Gastrocnemius medialis (tissue), 4 donors: ENCODE results near the gene PCNX3. TPM values are rescaled to one million over a fixed set of nuclear protein-coding genes. Genes with fewer than 3 reads are reported as not detected.

ENCODE experiments used
- ATAC-seq, 2 donors: fragments of 150-250 bp; one replicate each; pipeline ENCODE4 v1.9.1; 2016
- DNase-seq, 2 donors: peaks; one replicate each; pipeline ENCODE4 v3.0.0-alpha.2; 2019
- H3K27ac ChIP-seq, 4 donors: fragments of 200-600 bp; sonication (generic); 1 replicate in 1 of 4; 2 replicates in 3 of 4; pipeline ENCODE4 v1.5.1; 2016 to 2018; ENCODE audit warnings: mild to moderate bottlenecking in 2 of 4, moderate library complexity in 1 of 4
- H3K27me3 ChIP-seq, 3 donors: fragments of 200-600 bp; sonication (generic) in 2 of 3; 1 replicate in 1 of 3; 2 replicates in 2 of 3; pipeline versions ENCODE4 v1.5.1 to v1.6.0; 2016 to 2019; ENCODE audit warnings: mild to moderate bottlenecking in 1 of 3, moderate library complexity in 1 of 3
- H3K36me3 ChIP-seq, 2 donors: fragments of 200-600 bp; sonication (generic) in 1 of 2; one replicate each; pipeline ENCODE4 v1.5.1; 2017 to 2018
- H3K4me1 ChIP-seq, 2 donors: fragments of 200-600 bp; sonication (generic) in 1 of 2; one replicate each; pipeline ENCODE4 v1.5.1; 2016 to 2017; ENCODE audit warnings: mild to moderate bottlenecking in 2 of 2
- H3K4me3 ChIP-seq, 4 donors: fragments of 200-600 bp; sonication (generic) in 3 of 4; 1 replicate in 1 of 4; 2 replicates in 3 of 4; pipeline ENCODE4 v1.5.1; 2016 to 2019; ENCODE audit warnings: mild to moderate bottlenecking in 2 of 4
- H3K9me3 ChIP-seq, 3 donors: fragments of 200-600 bp; sonication (generic) in 2 of 3; 1 replicate in 1 of 3; 2 replicates in 2 of 3; pipeline ENCODE4 v1.5.1; 2016 to 2019
- CTCF ChIP-seq, 5 experiments: fragments of 450-650 bp in 3 of 5; fragments of 200-600 bp in 2 of 5; sonication (generic) in 2 of 5; IDR thresholded peaks in 4 of 5; conservative IDR thresholded peaks in 1 of 5; 1 replicate in 4 of 5; 2 replicates in 1 of 5; pipeline ENCODE4 v1.5.1; 2016 to 2019; ENCODE audit warnings: antibody characterized with exemption in 5 of 5, mild to moderate bottlenecking in 3 of 5, moderate library complexity in 3 of 5
- POLR2A ChIP-seq, 2 donors: fragments of 450-650 bp; IDR thresholded peaks; one replicate each; pipeline ENCODE4 v1.6.1; 2017; ENCODE audit warnings: antibody characterized with exemption in 2 of 2, mild to moderate bottlenecking in 2 of 2, moderate library complexity in 2 of 2
- in situ Hi-C, 4 donors: fragments of 200-750 bp; cut with MboI; loops; one replicate each; pipeline versions ENCODE4 v1.15.0 to v1.8.0; 2017; ENCODE audit warnings: low sequenced_read_pairs in 4 of 4
- intact Hi-C: fragments of 100-400 bp; cut with DNase I; formaldehyde crosslinking; loops from one replicate; pipeline ENCODE4 v1.15.1; 2023; ENCODE audit warnings: low total_unique reads
- total RNA-seq, 4 donors: library from RNA; depleted of rRNA; stranded (reverse); fragments of >200 nt; gene quantifications; one replicate each; pipeline versions ENCODE4 v1.1.0 to v1.2.3, GENCODE V29; 2016

The PCNX3 gene
- total RNA-seq, 4 donors from 2014 or later, result 7.6 to 15.6 (median 13.1) TPM

DNA sequence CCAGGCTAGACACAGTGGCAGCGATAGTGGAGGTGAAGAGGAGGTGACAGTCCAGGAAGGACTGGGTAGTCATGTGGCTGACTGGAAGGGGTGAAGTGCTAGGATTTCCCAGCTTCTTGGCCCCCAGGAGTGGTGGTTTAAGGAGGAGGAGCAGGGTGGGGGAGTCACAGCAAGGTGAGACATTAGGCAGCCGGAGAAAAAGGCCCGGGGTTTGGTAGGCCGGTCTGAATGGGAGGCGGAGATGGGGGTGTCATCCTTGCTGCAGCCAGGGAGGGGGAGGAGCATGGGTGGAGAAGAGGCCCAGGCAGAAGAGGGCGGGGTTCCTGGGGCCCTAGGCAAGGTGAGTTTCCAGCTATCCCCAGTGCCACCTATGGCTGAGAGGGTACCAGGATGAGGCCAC is 28.4 kb downstream of the PCNX3 start:
- ATAC-seq (no peak), DNase-seq (no peak)
- Histone ChIP-seq H3K27ac (no peak overlapping the region), H3K4me1 (peaks cover 6 to 9% of the 10 kb centered on the region in 2 donors), H3K4me3 (no peak overlapping the region), H3K9me3 (no peaks in the 10 kb centered on the region), H3K36me3 (peaks cover 0 to 5% of the 10 kb centered on the region in 2 donors), H3K27me3 (peaks cover 0 to 5% (median 0%) of the 10 kb centered on the region in 3 donors)
- in situ Hi-C loops (no loop called here), intact Hi-C loops (no loop called here)
- TF ChIP-seq POLR2A (IDR thresholded peaks at IDR 0.05) (no peak), CTCF (IDR thresholded peaks at IDR 0.05 in 4 of 5, conservative IDR thresholded peaks at IDR 0.05 in 1 of 5) (no peak)

DNA sequence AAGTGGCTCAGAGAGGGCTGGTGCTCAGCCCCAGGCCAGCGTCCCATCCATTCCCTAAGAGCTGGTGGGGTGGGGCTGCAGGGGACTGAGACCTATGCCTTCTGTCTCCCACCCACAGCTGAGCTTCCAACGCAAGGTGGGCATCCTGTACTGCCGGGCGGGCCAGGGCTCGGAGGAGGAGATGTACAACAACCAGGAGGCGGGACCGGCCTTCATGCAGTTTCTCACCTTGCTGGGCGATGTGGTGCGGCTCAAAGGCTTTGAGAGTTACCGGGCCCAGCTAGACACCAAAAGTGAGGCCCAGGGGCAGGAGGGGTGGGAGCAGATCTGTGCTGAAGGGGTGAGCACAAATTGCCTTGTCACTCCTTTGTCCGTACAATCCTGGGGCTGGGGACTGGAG is 29.3 kb downstream of the PCNX3 start:
- Histone ChIP-seq H3K36me3 (peaks cover 0 to 9% of the 10 kb centered on the region in 2 donors), H3K9me3 (no peaks in the 10 kb centered on the region), H3K27ac (no peak overlapping the region), H3K27me3 (peaks cover 0 to 5% (median 0%) of the 10 kb centered on the region in 3 donors), H3K4me1 (peaks cover under 1 to 4% of the 10 kb centered on the region in 2 donors), H3K4me3 (no peak overlapping the region)
- TF ChIP-seq CTCF (IDR thresholded peaks at IDR 0.05 in 4 of 5, conservative IDR thresholded peaks at IDR 0.05 in 1 of 5) (no peak), POLR2A (IDR thresholded peaks at IDR 0.05) (no peak)
- ATAC-seq (no peak), DNase-seq (no peak)
- in situ Hi-C loops, result no loop called here
- intact Hi-C loops, result no loop called here

- Histone ChIP-seq H3K36me3 (peaks cover 0 to 9% of the 10 kb centered on the region in 2 donors), H3K27me3 (peaks cover 0 to 5% (median 0%) of the 10 kb centered on the region in 3 donors), H3K4me3 (no peak overlapping the region), H3K27ac (no peak overlapping the region), H3K4me1 (peaks cover 0 to under 1% of the 10 kb centered on the region in 2 donors), H3K9me3 (no peaks in the 10 kb centered on the region)
- intact Hi-C loops (no loop called here), in situ Hi-C loops (no loop called here)
- TF ChIP-seq CTCF (IDR thresholded peaks at IDR 0.05 in 4 of 5, conservative IDR thresholded peaks at IDR 0.05 in 1 of 5) (no peak), POLR2A (IDR thresholded peaks at IDR 0.05) (no peak)
- no peak for ATAC-seq
- DNase-seq, result no peak
These were observed 30.1 kb downstream of the PCNX3 start for GRCh38 chr11:65645710-65646109.

DNA sequence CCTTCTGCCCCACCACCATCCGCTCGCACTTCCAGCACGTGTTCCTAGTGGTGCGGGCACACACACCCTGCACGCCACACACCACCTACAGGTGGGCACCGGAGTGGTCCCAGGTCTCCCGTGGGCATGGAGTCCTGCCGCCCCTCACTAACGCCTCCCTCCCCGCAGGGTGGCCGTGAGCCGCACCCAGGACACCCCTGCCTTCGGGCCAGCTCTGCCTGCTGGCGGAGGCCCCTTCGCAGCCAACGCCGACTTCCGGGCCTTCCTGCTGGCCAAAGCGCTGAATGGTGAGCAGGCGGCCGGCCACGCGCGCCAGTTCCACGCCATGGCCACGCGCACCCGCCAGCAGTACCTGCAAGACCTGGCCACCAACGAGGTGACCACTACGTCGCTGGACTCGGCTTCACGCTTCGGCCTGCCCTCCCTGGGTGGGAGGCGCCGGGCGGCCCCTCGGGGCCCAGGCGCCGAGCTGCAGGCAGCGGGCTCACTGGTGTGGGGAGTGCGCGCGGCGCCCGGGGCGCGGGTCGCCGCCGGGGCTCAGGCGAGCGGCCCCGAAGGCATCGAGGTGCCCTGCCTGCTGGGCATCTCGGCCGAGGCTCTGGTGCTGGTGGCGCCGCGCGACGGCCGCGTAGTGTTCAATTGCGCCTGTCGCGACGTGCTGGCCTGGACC is 30.8 kb downstream of the PCNX3 start:
- peaks cover 0 to 5% (median 0%) of the 10 kb centered on the region in 3 donors for H3K27me3 ChIP-seq
- in situ Hi-C loops (no loop called here), intact Hi-C loops (no loop called here)
- ATAC-seq, result no peak
- no peaks in the 10 kb centered on the region for H3K9me3 ChIP-seq
- DNase-seq, result no peak
- H3K27ac ChIP-seq, result no peak overlapping the region
- H3K4me1 ChIP-seq, result peaks cover 0 to 3% of the 10 kb centered on the region in 2 donors
- TF ChIP-seq CTCF (IDR thresholded peaks at IDR 0.05 in 4 of 5, conservative IDR thresholded peaks at IDR 0.05 in 1 of 5), result no peak
- no peak for TF ChIP-seq POLR2A (IDR thresholded peaks at IDR 0.05)
- peaks cover 0 to 9% of the 10 kb centered on the region in 2 donors for H3K36me3 ChIP-seq
- no peak overlapping the region for H3K4me3 ChIP-seq
